ENCODE measurements around the gene OR2V1. TPM values are rescaled to one million over a fixed set of nuclear protein-coding genes. Genes with fewer than 3 reads are reported as not detected.
"Not testable (repeated sequence)": the region's sequence is repeated elsewhere in the genome, so short reads cannot be mapped to it uniquely, and the experiment has no call there.

The OR2V1 gene
- total RNA-seq, 5 donors from 2014 or later (not counting 1 experiment from before 2014, with no cell fraction given): not detected

DNA sequence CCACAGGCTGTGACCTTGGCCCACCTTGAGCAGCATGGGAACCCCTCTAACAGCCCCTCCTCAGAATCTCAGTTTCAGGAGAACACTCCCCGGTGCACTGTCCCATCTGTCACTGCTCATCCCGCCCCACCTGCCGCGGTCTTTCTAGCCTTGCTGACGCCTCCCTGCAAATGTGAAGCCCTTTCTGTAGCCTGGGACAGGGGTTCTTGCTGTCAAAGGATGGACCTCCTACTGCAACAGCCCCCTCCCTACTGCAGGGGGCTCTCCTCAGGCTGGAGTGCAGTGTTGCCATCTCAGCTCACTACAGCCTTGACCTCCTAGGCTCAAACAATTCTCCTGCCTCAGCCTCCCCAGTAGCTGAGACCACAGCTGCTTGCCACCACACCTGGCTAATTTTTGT lies 20.0 kb downstream of the OR2V1 start:
- DNase-seq (no peak), ATAC-seq (replicated peaks in 1 of 4) (no peak)
- ChIA-PET CTCF (no interaction called here), POLR2A (no interaction called here)
- Histone ChIP-seq H3K4me3 (ENCODE audit: control insufficient read depth in 1 of 2, extremely low read depth in 1 of 2, low read length in 1 of 2) (no peak overlapping the region), H3K9me3 (no peaks in the 10 kb centered on the region), H3K4me1 (ENCODE audit: control insufficient read depth in 1 of 2, extremely low read depth in 1 of 2, insufficient read depth in 2 of 2, low read length in 2 of 2) (peaks cover 0 to 5% of the 10 kb centered on the region in 2 experiments), H3K36me3 (ENCODE audit: control insufficient read depth in 2 of 2, extremely low read depth in 1 of 2, insufficient read depth in 1 of 2, low read length in 1 of 2) (no peaks in the 10 kb centered on the region), H3K27me3 (replicated peaks in 1 of 2; ENCODE audit: control insufficient read depth in 2 of 2, extremely low read depth in 1 of 2, insufficient read depth in 2 of 2, low read length in 1 of 2) (peaks cover 10 to 80% of the 10 kb centered on the region in 2 experiments), H3K27ac (ENCODE audit: low read length) (no peak overlapping the region)
- 75% methylated on average over 5 of the region's 5 CpGs for WGBS (ENCODE audit: insufficient coverage)
- no peak overlapping the region for H3K4me3 Mint-ChIP-seq
- H3K27me3 Mint-ChIP-seq: peaks cover 73 to 84% of the 10 kb centered on the region in 2 donors
- peaks cover 1 to 14% (median 7%) of the 10 kb centered on the region in 3 donors for H3K4me1 Mint-ChIP-seq
- H3K27ac Mint-ChIP-seq: peak overlapping the region in 1 of 2 donors; percentile 13
- no peaks in the 10 kb centered on the region for H3K36me3 Mint-ChIP-seq
- peaks cover 0 to 2% (median 0%) of the 10 kb centered on the region in 3 donors for H3K9me3 Mint-ChIP-seq

GRCh38 chr5:181109489-181110013 lies 21.4 kb downstream of the OR2V1 start:
- H3K27ac ChIP-seq (ENCODE audit: low read length): no peak overlapping the region
- DNase-seq (no peak), ATAC-seq (replicated peaks in 1 of 4) (no peak)
- H3K27me3 ChIP-seq (replicated peaks in 1 of 2; ENCODE audit: control insufficient read depth in 2 of 2, extremely low read depth in 1 of 2, insufficient read depth in 2 of 2, low read length in 1 of 2): peaks cover 5 to 79% of the 10 kb centered on the region in 2 experiments
- Mint-ChIP-seq H3K9me3 (peaks cover 0 to 2% (median 0%) of the 10 kb centered on the region in 3 donors), H3K27ac (no peak overlapping the region), H3K4me3 (no peak overlapping the region), H3K27me3 (peaks cover 67 to 81% of the 10 kb centered on the region in 2 donors), H3K36me3 (no peaks in the 10 kb centered on the region), H3K4me1 (peaks cover 0 to 5% (median 3%) of the 10 kb centered on the region in 3 donors)
- H3K9me3 ChIP-seq: no peaks in the 10 kb centered on the region
- ChIA-PET POLR2A (no interaction called here), CTCF (no interaction called here)
- H3K4me3 ChIP-seq (ENCODE audit: control insufficient read depth in 1 of 2, extremely low read depth in 1 of 2, low read length in 1 of 2): no peak overlapping the region
- 40% methylated on average over 7 of the region's 11 CpGs for WGBS (ENCODE audit: insufficient coverage)
- H3K4me1 ChIP-seq (ENCODE audit: control insufficient read depth in 1 of 2, extremely low read depth in 1 of 2, insufficient read depth in 2 of 2, low read length in 2 of 2): no peaks in the 10 kb centered on the region
- H3K36me3 ChIP-seq (ENCODE audit: control insufficient read depth in 2 of 2, extremely low read depth in 1 of 2, insufficient read depth in 1 of 2, low read length in 1 of 2): no peaks in the 10 kb centered on the region

GRCh38 chr5:181108578-181109165 lies 22.3 kb downstream of the OR2V1 start:
- POLR2A ChIA-PET: no interaction called here
- ATAC-seq (replicated peaks in 1 of 4) (no peak), DNase-seq (no peak)
- Mint-ChIP-seq H3K27ac (no peak overlapping the region), H3K9me3 (no peaks in the 10 kb centered on the region), H3K4me3 (no peak overlapping the region), H3K27me3 (peaks cover 66 to 79% of the 10 kb centered on the region in 2 donors), H3K36me3 (no peaks in the 10 kb centered on the region), H3K4me1 (peaks cover 6 to 11% (median 9%) of the 10 kb centered on the region in 3 donors)
- H3K27ac ChIP-seq (ENCODE audit: low read length): no peak overlapping the region
- H3K4me1 ChIP-seq (ENCODE audit: control insufficient read depth in 1 of 2, extremely low read depth in 1 of 2, insufficient read depth in 2 of 2, low read length in 2 of 2): peaks cover 0 to 4% of the 10 kb centered on the region in 2 experiments
- peaks cover 2 to 77% of the 10 kb centered on the region in 2 experiments for H3K27me3 ChIP-seq (replicated peaks in 1 of 2; ENCODE audit: control insufficient read depth in 2 of 2, extremely low read depth in 1 of 2, insufficient read depth in 2 of 2, low read length in 1 of 2)
- CTCF ChIA-PET: no interaction called here
- 91% methylated on average over 5 of the region's 14 CpGs for WGBS (ENCODE audit: insufficient coverage)
- H3K36me3 ChIP-seq (ENCODE audit: control insufficient read depth in 2 of 2, extremely low read depth in 1 of 2, insufficient read depth in 1 of 2, low read length in 1 of 2): no peaks in the 10 kb centered on the region
- no peaks in the 10 kb centered on the region for H3K9me3 ChIP-seq
- H3K4me3 ChIP-seq (ENCODE audit: control insufficient read depth in 1 of 2, extremely low read depth in 1 of 2, low read length in 1 of 2): no peak overlapping the region

DNA sequence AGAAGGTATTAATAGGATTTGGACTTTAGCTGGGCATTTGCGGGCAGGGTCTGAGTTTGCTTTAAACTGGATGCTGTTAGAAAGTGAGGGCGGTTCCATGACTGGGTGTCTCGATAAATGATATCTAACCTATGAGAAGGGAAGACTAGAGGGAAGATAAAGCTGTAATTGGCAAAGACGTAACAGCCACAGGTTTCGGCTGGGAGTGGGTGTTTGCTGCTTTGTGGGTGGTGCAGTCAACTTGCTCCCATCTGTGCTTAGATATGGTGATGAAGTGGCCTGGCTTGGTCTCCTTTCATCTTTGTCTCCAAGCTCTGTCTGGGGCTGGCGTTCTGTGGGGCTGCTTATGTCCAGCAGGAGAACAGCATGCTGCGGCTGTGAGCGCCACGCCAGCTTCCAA lies 23.3 kb downstream of the OR2V1 start:
- no peak for DNase-seq
- H3K4me1 Mint-ChIP-seq: peaks cover 6 to 11% (median 9%) of the 10 kb centered on the region in 3 donors
- 70% methylated on average over 7 of the region's 9 CpGs for WGBS (ENCODE audit: insufficient coverage)
- H3K9me3 Mint-ChIP-seq: no peaks in the 10 kb centered on the region
- peaks cover 0 to 4% of the 10 kb centered on the region in 2 experiments for H3K4me1 ChIP-seq (ENCODE audit: control insufficient read depth in 1 of 2, extremely low read depth in 1 of 2, insufficient read depth in 2 of 2, low read length in 2 of 2)
- H3K27me3 ChIP-seq (replicated peaks in 1 of 2; ENCODE audit: control insufficient read depth in 2 of 2, extremely low read depth in 1 of 2, insufficient read depth in 2 of 2, low read length in 1 of 2): peaks cover 2 to 74% of the 10 kb centered on the region in 2 experiments
- H3K9me3 ChIP-seq: no peaks in the 10 kb centered on the region
- H3K36me3 Mint-ChIP-seq: no peaks in the 10 kb centered on the region
- ChIA-PET POLR2A (no interaction called here), CTCF (no interaction called here)
- no peak overlapping the region for H3K27ac Mint-ChIP-seq
- no peak overlapping the region for H3K27ac ChIP-seq (ENCODE audit: low read length)
- no peaks in the 10 kb centered on the region for H3K36me3 ChIP-seq (ENCODE audit: control insufficient read depth in 2 of 2, extremely low read depth in 1 of 2, insufficient read depth in 1 of 2, low read length in 1 of 2)
- no peak overlapping the region for H3K4me3 ChIP-seq (ENCODE audit: control insufficient read depth in 1 of 2, extremely low read depth in 1 of 2, low read length in 1 of 2)
- no peak overlapping the region for H3K4me3 Mint-ChIP-seq
- H3K27me3 Mint-ChIP-seq: peaks cover 63 to 76% of the 10 kb centered on the region in 2 donors
- ATAC-seq (replicated peaks in 1 of 4): no peak

GRCh38 chr5:181105391-181106025 lies 25.5 kb downstream of the OR2V1 start:
- Mint-ChIP-seq H3K9me3 (no peaks in the 10 kb centered on the region), H3K27ac (no peak overlapping the region), H3K27me3 (peaks cover 46 to 60% of the 10 kb centered on the region in 2 donors), H3K4me3 (no peak overlapping the region), H3K4me1 (peaks cover 6 to 11% (median 9%) of the 10 kb centered on the region in 3 donors), H3K36me3 (no peaks in the 10 kb centered on the region)
- CTCF ChIA-PET: no interaction called here
- Histone ChIP-seq H3K9me3 (no peaks in the 10 kb centered on the region), H3K4me1 (ENCODE audit: control insufficient read depth in 1 of 2, extremely low read depth in 1 of 2, insufficient read depth in 2 of 2, low read length in 2 of 2) (peaks cover 0 to 4% of the 10 kb centered on the region in 2 experiments), H3K36me3 (ENCODE audit: control insufficient read depth in 2 of 2, extremely low read depth in 1 of 2, insufficient read depth in 1 of 2, low read length in 1 of 2) (no peaks in the 10 kb centered on the region), H3K4me3 (ENCODE audit: control insufficient read depth in 1 of 2, extremely low read depth in 1 of 2, low read length in 1 of 2) (no peak overlapping the region), H3K27ac (ENCODE audit: low read length) (no peak overlapping the region), H3K27me3 (replicated peaks in 1 of 2; ENCODE audit: control insufficient read depth in 2 of 2, extremely low read depth in 1 of 2, insufficient read depth in 2 of 2, low read length in 1 of 2) (peaks cover 2 to 55% of the 10 kb centered on the region in 2 experiments)
- ATAC-seq (replicated peaks in 1 of 4) (no peak), DNase-seq (no peak)
- WGBS (ENCODE audit: insufficient coverage): 96% methylated on average over 3 of the region's 7 CpGs
- POLR2A ChIA-PET: interaction anchor here in 1 of 2 donors (0.7 kb wide), 1 partner anchor 55 kb away, joined by 9 read pairs; no protein-coding TSS in a partner anchor

DNA sequence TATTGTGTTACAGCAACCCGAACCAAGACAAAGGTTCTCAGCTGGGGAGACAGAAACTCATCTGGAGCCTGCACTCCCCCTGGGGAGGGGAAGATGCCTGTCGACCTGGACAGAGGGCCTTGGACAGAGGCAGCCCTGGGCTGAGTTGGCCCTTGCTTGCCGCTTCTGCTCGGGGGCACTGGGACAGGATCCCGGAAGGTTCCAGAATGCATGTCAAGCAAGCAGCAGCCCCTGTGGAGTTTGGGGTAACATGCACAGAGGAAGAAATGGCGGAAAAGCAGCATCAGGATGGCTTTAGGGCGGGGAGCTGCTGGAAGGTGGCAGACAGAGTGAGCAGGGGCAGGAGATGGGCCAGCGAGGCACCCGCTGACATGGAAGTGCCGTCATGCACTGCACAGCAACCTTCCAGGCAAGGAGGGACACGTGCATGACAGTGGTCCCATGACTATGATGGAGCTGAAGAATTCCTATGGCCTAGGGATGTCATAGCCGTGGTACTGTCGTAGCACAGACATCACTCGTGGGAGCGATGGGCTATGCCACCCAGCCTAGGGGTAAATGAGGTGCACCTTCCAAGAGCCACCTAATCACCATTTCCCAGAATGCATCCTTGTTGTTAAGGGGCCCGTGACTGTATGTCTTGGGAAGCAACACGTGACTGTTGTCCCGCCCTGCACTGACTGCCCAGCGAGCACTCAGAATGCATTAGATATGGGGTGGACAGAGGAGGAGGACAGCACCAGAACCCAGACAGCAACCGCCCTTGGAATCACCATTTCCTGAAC lies 26.2 kb downstream of the OR2V1 start:
- CTCF ChIA-PET; H3K4me3 ChIP-seq (ENCODE audit: control insufficient read depth in 1 of 2, extremely low read depth in 1 of 2, low read length in 1 of 2); H3K9me3 ChIP-seq; H3K4me1 ChIP-seq (ENCODE audit: control insufficient read depth in 1 of 2, extremely low read depth in 1 of 2, insufficient read depth in 2 of 2, low read length in 2 of 2); H3K27ac Mint-ChIP-seq; DNase-seq; H3K9me3 Mint-ChIP-seq; H3K27ac ChIP-seq (ENCODE audit: low read length); ATAC-seq (replicated peaks in 1 of 4); H3K36me3 Mint-ChIP-seq; H3K36me3 ChIP-seq (ENCODE audit: control insufficient read depth in 2 of 2, extremely low read depth in 1 of 2, insufficient read depth in 1 of 2, low read length in 1 of 2): not testable (repeated sequence)
- peaks cover 4 to 54% of the 10 kb centered on the region in 2 experiments for H3K27me3 ChIP-seq (replicated peaks in 1 of 2; ENCODE audit: control insufficient read depth in 2 of 2, extremely low read depth in 1 of 2, insufficient read depth in 2 of 2, low read length in 1 of 2)
- peaks cover 47 to 60% of the 10 kb centered on the region in 2 donors for H3K27me3 Mint-ChIP-seq
- H3K4me1 Mint-ChIP-seq: peaks cover 9 to 16% (median 10%) of the 10 kb centered on the region in 3 donors
- peak overlapping the region in 1 of 3 donors; percentile 82 for H3K4me3 Mint-ChIP-seq
- 31% methylated on average over 2 of the region's 20 CpGs for WGBS (ENCODE audit: insufficient coverage)
- POLR2A ChIA-PET: interaction anchor here in 1 of 2 donors (0.7 kb wide), 1 partner anchor 55 kb away, joined by 9 read pairs; no protein-coding TSS in a partner anchor

All from T-cell (primary cell).